ENCODE measurements around the gene MKS1.
A peak's percentile ranks its signal among the peaks of the same experiment; 100 is the strongest.

Gene MKS1

DNA sequence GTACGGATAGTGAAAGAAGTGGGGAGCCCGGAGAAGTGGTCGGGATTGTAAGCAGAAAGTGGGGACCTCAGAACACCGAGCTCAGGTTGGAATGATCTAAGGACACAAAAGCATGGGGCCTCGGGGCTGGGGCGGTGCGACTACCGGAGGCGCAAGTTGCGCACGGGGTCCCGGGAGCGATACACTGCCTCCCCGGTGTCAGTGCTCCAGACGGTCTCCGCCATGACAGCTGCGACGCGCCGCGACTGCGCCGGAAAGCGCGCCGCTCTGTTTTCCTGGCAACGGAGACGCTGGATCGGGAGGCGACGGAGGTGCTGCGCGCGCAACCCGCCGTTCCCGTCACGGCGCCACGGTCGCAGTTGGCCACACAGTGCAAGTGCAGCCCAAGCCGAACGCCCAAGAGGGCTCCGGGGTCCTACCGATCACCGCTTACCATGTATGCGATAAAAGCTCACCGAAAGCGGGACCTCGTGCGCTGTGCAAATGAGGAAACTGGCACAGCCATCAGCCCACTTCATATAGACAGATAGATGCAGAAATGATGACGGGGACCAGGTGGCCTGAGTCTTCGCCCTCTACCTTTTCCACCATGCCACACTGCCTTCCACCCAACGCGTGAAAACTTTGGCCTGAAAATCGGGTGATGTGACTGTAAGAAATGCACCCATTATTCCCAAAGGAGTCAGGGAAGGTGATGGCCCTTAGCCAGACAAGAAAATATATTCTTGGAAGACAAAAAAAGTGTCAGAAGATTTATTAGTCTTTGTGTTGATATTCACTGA, at the start of gene MKS1:
Gene MKS1, minus strand, starts transcription at position 249 of the 782 bp plus-strand sequence. Its CDS starts 25 bp downstream, at position 224.
- peak; percentile 96 for DNase-seq

DNA sequence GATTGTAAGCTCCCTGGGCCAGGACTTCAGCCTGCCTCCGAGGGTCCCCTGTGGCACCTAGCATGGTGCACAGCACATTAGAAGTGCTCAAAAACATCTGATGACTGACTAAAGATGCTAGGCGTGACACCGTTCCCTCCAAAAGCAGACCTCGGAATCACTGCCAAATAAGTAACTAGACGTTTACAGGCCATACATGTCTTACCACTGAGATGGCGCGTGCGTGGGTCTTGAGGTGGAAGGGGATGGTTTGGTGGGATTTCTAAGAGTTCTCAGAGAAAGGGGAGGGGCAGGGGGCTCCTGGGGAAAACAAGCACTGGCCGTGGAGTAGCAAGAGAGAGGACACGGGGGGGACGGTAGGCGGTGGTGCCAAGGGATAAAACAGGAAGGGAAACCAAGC, 49.3 kb upstream of the MKS1 start:
- in situ Hi-C loops (cut with HindIII; ENCODE audit: low pct_ligation_motif_present, low pct_unique_long_range_greater_than_20kb, low sequenced_read_pairs): no loop called here
- DNase-seq: no peak

More for the DNA sequence above, at the start of gene MKS1:
- in situ Hi-C loops (cut with HindIII; ENCODE audit: low pct_ligation_motif_present, low pct_unique_long_range_greater_than_20kb, low sequenced_read_pairs): no loop called here

DNA sequence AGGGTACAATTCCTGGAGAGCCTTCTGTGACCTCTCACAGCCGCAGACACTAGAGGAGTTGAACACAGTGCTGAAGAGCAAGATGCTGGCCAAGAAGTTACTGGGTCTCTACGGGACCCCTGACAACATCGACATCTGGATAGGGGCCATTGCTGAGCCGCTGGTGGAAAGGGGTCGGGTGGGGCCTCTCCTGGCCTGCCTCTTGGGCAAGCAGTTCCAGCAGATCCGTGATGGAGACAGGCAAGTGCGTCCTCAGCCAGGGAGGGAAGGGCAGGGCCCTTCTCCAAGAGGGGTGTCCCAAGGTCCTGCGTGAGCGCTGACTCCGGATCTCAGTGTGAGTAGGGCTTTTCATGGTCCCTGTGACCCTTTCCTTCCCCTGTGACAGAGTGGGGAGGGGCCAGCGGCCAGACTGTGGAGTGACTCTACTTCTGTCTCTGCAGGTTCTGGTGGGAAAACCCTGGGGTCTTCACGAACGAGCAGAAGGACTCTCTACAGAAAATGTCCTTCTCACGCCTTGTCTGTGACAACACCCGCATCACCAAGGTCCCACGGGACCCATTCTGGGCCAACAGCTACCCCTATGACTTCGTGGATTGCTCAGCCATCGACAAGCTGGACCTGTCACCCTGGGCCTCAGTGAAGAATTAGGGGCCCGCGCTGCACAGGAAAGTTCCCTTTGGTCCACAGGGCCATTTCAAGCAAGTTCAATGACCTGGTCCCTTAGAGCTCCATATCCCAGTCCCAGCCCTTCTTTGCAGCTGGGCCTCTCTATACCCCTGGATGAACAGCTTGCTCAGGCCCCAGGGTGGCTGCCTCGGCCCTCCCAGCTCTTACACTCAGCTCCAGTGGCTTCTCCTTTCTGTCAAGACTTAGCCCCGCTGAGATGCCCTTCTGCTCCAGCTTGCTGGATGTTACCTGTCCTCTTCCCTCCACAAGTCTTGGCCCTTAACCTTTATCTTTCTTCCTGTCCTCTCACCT, 48.6 kb upstream of the MKS1 start:
- in situ Hi-C loops (cut with HindIII; ENCODE audit: low pct_ligation_motif_present, low pct_unique_long_range_greater_than_20kb, low sequenced_read_pairs): no loop called here
- no peak for DNase-seq

DNA sequence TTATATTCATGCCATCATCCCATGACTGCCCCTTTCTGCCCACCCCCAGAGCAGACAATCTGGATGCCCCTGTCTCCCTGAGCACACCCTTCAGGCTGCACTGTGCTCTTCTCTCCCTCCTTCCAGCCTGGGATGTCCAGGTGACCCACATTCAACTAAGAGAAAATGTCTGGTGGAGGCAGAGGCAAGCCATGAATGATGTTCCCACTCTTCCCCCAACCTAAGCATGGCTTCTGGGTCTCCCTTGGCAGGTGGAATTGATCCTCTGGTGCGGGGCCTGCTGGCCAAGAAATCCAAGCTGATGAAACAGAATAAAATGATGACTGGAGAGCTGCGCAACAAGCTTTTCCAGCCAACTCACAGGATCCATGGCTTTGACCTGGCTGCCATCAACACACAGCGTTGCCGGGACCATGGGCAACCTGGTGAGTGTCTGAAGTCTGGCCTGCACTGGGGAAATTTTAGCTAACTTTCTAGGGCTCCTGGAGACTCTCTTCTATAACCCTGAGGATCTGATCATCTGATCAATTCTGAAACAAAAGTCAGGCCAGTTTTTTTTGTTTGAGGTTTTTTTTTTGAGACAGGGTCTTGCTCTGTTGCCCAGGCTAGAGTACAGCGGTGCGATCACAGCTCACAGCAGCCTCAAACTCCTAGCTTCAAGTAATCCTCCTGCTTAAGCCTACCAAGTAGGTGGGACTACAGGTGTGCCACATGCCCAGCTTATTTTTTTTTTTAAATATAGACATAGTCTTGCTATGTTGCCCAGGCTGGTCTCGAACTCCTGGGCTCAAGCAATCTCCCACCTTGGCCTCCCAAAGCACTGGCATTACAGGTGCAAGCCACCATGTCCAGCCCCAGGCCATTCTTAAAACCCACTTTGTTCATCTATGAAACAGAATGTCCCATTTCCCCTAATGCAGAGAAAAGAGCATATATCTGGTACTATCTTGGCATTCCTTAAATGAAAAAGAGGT, 47.1 kb upstream of the MKS1 start:
- DNase-seq: no peak
- in situ Hi-C loops (cut with HindIII; ENCODE audit: low pct_ligation_motif_present, low pct_unique_long_range_greater_than_20kb, low sequenced_read_pairs): no loop called here

DNA sequence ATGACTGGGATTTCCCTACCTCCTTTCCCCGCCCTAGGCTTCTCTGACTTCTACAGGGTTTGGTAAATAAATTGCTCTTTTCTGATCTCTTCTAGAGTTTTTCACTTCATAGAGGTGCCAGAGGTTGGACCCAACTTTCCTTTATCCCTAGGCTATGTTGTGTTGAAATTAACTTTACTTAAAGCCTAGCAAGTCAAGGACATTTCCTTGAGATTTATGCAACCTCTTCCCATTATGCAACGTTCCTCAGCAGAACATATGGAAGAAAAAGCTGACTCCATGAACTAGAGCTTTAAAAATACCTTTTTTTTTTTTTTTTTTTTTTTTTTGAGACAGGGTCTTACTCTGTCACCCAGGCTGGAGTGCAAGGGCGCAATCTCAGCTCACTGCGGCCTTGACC, 46.2 kb upstream of the MKS1 start:
- in situ Hi-C loops (cut with HindIII; ENCODE audit: low pct_ligation_motif_present, low pct_unique_long_range_greater_than_20kb, low sequenced_read_pairs): no loop called here
- no peak for DNase-seq

DNA sequence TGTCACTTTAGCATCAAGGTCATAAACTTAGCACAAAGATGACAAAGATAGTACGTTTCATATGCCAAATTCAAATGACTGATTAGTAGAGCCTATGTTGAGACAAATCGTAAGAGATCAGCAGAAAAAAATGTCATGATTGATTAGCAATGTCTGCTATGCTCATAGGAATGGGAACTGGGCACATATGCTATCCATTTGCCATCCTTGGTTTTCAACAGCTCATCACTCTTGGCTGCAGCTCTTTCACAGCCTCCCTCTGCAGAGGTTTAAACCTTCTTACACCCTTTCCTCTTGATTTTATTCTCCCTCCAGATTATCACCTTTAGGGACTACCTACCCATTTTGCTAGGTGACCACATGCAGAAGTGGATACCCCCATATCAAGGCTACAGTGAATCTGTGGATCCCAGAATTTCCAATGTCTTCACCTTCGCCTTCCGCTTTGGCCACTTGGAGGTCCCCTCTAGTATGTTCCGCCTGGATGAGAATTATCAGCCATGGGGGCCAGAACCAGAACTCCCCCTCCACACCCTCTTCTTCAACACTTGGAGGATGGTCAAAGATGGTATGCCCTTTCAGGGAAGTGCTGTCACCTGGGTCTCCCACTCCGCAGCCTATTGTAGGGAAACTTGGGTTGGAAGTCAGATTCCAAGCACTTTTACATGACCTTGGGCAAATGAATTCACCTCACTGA, 45.5 kb upstream of the MKS1 start:
- no peak for DNase-seq
- in situ Hi-C loops (cut with HindIII; ENCODE audit: low pct_ligation_motif_present, low pct_unique_long_range_greater_than_20kb, low sequenced_read_pairs): no loop called here

DNA sequence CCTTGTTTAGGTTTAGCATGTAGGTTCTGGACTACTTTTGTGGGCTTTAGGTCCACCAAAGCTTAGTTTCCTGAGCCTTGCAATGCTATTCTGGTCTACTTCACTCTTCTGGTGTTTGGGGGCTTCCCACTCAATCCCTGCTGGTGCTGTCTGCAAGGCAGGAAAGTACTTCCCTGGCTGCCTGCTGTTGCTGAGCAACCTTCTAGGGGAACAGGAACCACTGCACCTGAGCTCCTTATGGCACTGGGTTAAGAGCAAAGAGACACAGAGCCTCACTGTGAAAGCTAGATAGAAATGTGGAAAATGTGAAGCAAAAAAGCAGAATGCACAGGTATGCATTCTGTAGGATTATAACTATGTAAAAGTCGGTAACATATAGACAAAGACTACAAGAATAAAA, 44.7 kb upstream of the MKS1 start:
- no peak for DNase-seq
- in situ Hi-C loops (cut with HindIII; ENCODE audit: low pct_ligation_motif_present, low pct_unique_long_range_greater_than_20kb, low sequenced_read_pairs): no loop called here

DNA sequence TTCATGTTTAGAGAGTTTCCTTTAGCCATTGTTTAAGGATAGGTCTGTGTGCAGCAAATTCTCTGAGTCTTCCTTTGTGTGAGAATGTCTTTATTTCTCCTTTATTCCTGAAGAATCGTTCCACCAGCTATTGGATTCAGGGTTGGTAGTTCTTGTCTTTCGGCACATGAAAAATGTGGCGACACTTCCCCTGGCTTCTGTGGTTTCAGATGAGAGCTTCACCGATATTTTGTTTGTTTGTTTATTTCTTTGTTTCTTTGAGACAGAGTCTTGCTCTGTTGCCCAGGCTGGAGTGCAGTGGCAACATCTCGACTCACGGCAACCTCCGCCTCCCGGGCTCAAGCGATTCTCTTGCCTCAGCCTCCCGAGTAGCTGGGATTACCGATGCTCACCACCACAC, 43.1 kb upstream of the MKS1 start:
- no peak for DNase-seq
- in situ Hi-C loops (cut with HindIII; ENCODE audit: low pct_ligation_motif_present, low pct_unique_long_range_greater_than_20kb, low sequenced_read_pairs): no loop called here

DNA sequence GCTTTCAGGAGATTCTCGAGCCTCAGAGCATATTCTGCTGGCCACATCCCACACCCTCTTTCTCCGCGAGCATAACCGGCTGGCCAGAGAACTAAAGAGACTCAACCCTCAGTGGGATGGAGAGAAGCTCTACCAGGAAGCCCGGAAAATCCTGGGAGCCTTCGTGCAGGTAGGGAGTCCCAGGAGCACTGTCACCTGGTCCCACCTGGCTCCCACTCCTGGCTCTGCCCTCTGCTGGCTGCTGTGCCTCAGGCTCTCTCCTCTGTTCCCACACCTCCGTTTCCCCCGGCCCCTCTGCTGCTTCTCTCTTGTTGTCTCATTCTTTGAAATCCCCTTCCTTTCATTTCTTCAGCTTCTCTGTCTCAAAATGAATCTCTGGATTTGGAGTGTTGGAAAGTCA, 35.7 kb upstream of the MKS1 start:
- in situ Hi-C loops (cut with HindIII; ENCODE audit: low pct_ligation_motif_present, low pct_unique_long_range_greater_than_20kb, low sequenced_read_pairs): no loop called here
- DNase-seq: no peak

DNA sequence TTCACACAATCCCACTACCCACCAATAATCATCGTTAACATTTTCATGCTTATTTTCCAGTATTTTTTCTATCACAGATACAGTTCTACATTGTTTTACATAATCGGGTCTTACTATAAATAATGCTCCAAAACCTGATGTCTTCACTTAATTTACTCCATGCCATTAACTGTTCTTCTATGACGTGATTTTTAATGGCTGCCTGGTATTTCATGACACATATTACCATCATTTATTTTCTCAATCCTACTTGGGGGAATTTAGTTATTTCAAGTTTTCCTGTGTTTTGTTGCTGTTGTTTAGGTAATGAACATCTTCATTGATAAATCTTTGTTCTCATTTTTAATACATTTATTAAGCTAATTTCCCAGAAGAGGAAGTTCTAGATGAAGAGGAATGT, 34.0 kb upstream of the MKS1 start:
- in situ Hi-C loops (cut with HindIII; ENCODE audit: low pct_ligation_motif_present, low pct_unique_long_range_greater_than_20kb, low sequenced_read_pairs): no loop called here

DNA sequence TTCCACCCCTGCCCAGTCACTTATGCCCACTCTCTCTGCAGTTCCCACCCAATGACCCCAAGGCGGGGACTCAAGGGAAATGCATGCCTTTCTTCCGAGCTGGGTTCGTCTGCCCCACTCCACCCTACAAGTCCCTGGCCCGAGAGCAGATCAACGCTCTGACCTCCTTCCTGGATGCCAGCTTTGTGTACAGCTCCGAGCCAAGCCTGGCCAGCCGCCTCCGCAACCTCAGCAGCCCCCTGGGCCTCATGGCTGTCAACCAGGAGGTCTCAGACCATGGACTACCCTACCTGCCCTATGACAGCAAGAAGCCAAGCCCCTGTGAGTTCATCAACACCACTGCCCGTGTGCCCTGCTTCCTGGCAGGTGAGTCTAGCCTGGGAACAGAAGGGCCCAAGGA, 33.1 kb upstream of the MKS1 start:
- no peak for DNase-seq
- in situ Hi-C loops (cut with HindIII; ENCODE audit: low pct_ligation_motif_present, low pct_unique_long_range_greater_than_20kb, low sequenced_read_pairs): no loop called here

More for the DNA sequence above, 34.0 kb upstream of the MKS1 start:
- DNase-seq: no peak

DNA sequence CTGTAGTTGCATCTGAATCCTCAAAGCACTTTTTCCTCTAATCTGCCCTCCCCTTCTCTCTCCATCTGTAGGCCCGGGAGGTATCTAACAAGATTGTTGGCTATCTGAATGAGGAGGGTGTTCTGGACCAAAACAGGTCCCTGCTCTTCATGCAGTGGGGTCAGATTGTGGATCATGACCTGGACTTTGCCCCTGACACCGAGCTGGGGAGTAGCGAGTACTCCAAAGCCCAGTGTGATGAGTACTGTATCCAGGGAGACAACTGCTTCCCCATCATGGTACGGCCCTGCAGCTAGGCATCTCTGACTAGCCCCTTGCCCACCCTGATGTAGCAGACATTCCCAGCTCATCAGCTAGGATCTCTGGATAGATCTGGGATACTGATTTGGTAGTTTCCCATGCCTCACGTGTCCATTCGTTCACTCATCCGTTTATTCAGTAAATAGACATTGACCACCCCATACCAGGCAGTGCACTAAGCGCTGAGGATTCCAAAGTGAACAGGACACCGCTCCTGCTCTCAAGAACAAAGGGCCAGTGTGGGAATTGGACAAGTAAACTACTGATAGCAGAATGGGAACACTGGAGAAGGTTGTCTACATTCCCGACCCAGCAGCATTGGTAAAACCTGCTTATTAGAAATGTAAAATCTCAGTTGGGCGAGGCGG, 31.4 kb upstream of the MKS1 start:
- no peak for DNase-seq
- in situ Hi-C loops (cut with HindIII; ENCODE audit: low pct_ligation_motif_present, low pct_unique_long_range_greater_than_20kb, low sequenced_read_pairs): no loop called here

DNA sequence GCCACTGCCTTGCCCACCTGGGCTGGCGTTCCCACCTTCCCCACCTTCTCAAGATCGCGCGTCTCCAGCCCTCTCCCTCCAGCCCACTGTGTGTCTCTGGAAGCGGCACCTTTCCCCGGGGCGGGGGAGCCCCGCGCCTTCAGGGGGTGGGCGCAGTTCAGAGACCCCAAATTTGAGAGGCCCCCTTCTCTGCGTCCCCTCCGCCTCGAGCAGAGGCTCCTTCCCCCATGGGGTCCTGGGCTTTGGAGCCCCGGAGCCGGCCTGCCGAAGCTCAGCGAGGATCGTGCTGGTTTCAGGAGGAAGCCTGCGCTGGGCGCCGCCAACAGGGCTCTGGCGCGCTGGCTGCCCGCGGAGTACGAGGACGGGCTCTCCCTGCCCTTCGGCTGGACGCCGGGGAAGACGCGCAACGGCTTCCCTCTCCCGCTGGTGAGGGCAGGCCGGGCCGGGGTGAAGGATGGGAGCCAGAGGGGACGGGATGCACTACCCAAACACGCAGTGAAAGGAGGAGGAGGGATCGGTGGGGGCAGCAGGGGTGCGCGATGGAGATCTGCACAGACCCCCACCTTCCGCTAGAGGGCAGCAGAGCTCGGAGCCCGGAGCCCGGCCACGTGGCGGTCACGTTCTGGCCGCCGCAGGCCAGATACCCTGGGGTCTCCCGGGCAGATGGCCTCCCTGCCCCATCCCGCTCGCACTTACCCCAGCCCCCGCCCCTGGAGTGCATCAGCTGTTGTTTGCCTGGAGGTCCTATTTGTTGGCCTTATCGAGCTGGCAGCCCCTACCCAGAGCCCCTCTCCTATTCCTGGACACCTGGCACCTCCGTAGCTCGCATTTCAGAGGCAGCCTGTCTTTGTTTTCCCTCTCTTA, 30.4 kb upstream of the MKS1 start:
- peak; percentile 48 for DNase-seq
- in situ Hi-C loops (cut with HindIII; ENCODE audit: low pct_ligation_motif_present, low pct_unique_long_range_greater_than_20kb, low sequenced_read_pairs): no loop called here

DNA sequence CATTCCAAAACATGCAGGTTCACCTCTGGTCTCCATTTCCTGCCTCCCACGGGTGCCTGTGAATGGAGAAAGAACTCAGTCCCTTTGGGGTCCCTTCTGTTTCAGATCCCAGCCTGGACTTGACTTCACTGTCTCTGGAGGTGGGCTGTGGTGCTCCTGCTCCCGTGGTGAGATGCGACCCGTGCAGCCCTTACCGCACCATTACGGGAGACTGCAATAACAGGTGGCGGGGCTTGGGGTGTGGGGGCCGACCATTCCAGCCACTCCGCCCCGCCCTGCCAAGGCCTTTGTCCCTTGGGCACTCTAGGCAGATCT, 29.9 kb upstream of the MKS1 start:
- DNase-seq: no peak
- in situ Hi-C loops (cut with HindIII; ENCODE audit: low pct_ligation_motif_present, low pct_unique_long_range_greater_than_20kb, low sequenced_read_pairs): no loop called here

DNA sequence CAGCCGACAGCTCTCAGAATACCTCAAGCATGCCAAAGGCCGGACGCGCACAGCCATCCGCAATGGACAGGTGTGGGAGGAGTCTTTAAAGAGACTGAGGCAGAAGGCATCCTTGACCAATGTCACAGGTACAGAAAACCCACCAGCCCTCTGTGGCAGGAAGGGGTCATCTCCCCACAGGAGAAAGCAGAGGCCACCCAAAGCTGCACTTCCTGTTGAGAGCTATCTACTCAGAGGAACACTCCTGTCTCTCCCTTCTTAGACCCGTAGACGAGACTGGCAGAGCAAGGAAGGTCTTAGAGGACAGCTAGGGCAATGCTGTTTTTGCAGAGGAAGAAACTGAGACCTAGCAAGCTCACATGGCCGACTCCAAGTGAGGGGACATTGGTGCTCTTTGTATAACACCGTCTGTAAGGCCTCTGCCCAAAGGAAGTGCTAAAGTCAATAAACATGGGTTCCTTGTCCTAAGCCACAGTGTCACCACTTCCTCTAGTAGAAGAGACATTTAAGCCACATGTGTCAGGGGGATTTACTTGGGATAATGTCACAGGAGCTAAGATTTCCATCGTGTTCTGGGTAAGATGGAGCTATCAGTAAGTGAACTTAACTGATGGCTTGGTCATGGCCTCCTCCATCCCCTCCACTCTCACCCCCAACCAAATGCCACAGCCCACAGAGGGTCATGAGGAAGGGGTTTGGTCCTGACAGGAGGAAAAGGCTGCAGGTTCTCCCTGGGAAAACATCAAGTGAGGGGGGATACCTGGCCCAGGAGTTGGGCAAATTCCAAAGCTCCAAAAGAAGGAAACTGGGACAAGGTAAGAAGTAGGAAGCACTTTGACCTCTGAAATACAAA, 28.7 kb upstream of the MKS1 start:
- no peak for DNase-seq
- in situ Hi-C loops (cut with HindIII; ENCODE audit: low pct_ligation_motif_present, low pct_unique_long_range_greater_than_20kb, low sequenced_read_pairs): no loop called here

DNA sequence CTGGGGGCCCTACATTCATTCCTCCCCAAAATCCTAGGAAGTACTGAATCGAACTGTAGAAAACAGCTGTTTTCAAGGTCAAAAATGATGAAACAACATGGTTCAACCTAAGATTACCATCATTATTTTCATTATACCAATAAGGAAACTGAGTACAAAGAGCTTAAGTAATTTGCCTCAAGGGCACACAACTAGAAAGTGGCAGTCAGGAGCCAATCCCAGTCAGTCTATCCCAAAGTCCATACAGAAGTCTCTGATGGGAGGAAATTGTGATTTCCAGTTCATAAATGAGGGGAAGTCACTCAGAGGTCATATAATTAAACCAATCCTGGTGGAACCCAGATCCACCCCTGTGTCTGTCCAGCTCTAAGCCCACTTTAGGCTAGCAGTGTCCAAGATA, 27.7 kb upstream of the MKS1 start:
- in situ Hi-C loops (cut with HindIII; ENCODE audit: low pct_ligation_motif_present, low pct_unique_long_range_greater_than_20kb, low sequenced_read_pairs): no loop called here
- no peak for DNase-seq
